Retinal pigment epithelial cell (primary cell): ENCODE data around the gene ADAMTS8.

ENCODE experiments used
- DNase-seq: peaks from one replicate; pipeline ENCODE4 v3.0.0-alpha.2; 2010; ENCODE audit warnings: low read depth
- H3K4me3 ChIP-seq: 2 replicates; pipeline ENCODE4 v1.5.1; 2011; ENCODE audit warnings: mild to moderate bottlenecking, low read length, control low read depth, moderate library complexity
- TF ChIP-seq, protein P1 (sequence below): conservative IDR thresholded peaks from 2 replicates; pipeline ENCODE4 v1.5.1; 2011; ENCODE audit warnings: low read depth, low read length, control low read depth, inconsistent platforms

Gene ADAMTS8

DNA sequence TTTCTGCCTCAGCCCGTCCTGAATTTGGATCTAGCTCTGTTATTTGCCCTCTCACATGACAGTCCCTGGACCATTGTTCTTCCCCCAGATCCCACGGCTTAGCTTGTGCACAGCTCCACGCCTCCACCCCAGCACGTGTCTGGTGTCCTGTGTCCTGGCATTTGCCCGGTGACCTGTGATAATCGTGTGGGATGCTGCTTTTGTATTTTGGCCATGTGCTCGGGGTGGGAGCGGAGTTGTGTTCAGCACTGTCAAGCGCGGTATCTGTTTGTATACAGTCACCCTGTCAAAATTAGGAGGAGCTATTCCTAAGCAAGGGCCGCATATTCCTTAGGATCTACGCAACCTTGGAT, 11.9 kb downstream of the ADAMTS8 start:
- H3K4me3 ChIP-seq, result no peak overlapping the region
- DNase-seq, result no peak
- TF ChIP-seq, protein P1, sequence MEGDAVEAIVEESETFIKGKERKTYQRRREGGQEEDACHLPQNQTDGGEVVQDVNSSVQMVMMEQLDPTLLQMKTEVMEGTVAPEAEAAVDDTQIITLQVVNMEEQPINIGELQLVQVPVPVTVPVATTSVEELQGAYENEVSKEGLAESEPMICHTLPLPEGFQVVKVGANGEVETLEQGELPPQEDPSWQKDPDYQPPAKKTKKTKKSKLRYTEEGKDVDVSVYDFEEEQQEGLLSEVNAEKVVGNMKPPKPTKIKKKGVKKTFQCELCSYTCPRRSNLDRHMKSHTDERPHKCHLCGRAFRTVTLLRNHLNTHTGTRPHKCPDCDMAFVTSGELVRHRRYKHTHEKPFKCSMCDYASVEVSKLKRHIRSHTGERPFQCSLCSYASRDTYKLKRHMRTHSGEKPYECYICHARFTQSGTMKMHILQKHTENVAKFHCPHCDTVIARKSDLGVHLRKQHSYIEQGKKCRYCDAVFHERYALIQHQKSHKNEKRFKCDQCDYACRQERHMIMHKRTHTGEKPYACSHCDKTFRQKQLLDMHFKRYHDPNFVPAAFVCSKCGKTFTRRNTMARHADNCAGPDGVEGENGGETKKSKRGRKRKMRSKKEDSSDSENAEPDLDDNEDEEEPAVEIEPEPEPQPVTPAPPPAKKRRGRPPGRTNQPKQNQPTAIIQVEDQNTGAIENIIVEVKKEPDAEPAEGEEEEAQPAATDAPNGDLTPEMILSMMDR, result no peak

DNA sequence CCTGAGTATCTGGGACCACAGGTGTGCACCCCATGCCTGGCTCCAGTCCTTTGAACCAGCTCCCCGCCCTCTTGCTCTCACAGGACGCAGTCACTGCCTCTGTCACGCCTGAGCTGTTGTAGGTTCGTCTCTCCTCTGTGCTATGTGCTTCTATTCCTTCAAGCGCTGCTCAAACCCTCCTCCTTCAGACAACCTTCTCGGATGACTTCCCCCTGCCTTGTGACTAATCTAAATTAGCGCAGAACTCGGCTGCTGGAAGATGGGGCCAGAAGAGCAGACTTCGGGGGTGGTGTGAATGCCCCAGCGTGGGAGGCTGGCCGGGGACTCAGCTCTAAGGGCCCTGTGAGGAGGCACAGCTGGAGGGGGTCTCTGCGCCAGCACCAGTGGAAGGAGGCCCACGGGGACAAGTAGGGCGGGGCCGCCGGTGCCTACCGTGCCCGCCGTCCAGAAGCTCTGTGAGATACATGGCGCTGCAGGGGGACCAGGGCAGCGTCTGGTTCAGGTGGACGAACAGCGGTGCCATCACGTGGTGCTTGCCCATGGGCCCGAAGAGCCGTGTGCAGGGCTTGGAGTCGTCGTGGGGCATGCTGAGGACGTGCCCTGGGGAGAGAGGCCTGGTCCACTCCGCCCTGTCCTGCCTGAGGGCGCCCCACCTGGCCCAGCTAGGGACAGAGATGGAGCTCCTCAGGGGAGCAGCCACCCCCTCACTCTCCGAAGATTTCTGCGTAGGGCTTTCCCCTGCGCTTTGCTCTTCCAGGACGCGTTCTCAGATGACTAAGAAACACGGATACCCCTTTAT, 12.5 kb downstream of the ADAMTS8 start:
- no peak for DNase-seq
- no peak overlapping the region for H3K4me3 ChIP-seq
- TF ChIP-seq, protein P1, result no peak

DNA sequence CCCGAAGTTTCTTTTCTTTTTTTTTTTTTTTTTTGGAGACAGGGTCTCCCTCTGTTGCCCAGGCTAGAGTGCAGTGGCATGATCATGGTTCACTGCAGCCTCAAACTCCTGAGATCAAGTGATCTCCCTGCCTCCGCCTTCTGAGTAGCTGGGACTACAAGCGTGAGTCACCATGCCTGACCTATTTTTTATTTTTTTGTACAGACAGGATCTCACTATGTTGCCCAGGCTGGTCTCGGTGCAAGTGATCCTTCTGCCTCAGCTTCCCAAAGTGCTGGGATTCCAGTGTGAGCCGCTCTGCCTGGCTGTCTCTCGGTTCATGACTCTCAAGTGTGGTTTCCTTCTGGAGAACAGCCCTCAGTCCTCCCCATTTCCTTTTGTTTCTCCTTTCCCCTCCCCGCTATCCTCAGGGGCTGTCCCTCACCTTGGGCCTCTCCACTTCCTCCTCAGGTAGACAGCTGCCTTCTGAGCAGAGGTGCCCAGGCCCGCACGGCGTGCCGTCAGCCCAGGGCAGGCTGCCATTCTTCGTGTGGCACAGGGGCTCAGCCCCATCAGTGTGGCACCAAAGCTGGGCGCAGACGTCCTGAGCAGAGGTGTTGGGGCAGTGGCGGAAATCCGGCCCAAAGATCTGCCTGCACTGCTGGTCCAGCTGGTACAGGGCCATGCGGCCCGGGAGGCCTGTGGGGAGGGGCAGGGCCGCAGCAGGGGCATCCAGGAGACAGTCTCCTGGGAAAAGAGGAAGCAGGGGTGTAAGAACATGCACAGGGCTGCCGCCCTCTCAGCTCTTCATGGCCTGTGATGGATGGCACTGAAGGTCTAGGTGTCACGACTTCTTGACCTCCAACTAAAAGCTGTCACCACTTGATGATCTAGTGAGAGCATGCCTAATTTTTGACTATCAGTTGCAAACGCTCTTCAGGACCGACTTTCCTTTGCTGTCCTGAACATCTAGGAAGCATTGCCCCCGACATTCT, 14.0 kb downstream of the ADAMTS8 start:
- H3K4me3 ChIP-seq, result no peak overlapping the region

DNA sequence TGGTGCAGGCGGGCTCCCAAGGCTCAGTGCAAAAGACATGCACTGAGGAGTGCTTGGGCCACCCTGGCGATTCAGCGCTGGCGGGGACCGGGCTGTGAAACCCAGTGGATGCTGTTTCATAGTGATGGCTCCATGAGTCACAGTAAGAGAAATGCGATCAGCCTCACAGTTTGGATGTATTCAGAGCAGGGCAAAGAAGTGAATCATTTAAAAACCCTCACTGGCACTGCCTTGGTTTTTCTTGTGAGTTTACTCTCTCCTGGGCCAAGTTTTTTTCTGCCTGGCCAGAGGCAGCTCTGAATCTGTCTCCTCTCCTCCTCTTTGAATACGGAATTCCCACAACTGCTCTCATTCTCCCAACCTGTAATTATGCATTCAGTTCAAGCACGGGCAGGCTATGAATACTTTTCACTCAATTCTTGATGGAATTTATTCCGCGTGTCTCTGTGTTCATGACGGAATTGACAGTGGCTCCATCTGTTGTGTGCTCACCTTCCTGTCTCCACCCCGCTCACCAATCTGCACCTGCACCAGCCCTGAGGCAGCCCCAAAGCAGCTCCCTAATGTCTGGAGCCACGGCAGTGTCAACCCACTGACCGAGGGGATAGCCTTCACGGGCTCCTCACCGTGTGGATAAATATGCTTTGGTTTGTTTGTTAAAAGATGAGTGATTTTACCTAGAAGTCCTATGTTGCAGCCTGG, 14.9 kb downstream of the ADAMTS8 start:
- TF ChIP-seq, protein P1, result no peak
- no peak overlapping the region for H3K4me3 ChIP-seq
- peak; percentile 33 for DNase-seq

More for the DNA sequence above, 14.0 kb downstream of the ADAMTS8 start:
- TF ChIP-seq, protein P1, result no peak
- no peak for DNase-seq

DNA sequence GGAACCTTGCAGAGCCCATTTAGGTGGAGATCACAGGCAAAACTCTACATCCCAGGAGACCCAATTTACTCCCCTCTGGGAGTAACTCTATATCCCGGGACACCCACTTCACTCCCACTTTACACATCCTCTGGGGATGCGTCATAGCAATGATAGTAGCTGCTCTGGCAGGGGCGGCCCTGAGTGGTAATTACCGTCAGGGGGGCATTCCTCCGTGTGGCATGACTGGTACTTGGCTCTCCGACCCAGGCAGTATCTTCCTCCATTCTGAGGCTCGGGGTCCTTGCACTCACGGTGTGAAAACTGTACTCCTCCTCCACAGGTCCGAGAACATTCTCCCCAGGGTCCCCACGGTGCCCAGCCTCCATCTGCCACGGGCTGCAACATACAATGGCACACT, 17.2 kb downstream of the ADAMTS8 start:
- TF ChIP-seq, protein P1, result no peak
- H3K4me3 ChIP-seq, result no peak overlapping the region
- no peak for DNase-seq

DNA sequence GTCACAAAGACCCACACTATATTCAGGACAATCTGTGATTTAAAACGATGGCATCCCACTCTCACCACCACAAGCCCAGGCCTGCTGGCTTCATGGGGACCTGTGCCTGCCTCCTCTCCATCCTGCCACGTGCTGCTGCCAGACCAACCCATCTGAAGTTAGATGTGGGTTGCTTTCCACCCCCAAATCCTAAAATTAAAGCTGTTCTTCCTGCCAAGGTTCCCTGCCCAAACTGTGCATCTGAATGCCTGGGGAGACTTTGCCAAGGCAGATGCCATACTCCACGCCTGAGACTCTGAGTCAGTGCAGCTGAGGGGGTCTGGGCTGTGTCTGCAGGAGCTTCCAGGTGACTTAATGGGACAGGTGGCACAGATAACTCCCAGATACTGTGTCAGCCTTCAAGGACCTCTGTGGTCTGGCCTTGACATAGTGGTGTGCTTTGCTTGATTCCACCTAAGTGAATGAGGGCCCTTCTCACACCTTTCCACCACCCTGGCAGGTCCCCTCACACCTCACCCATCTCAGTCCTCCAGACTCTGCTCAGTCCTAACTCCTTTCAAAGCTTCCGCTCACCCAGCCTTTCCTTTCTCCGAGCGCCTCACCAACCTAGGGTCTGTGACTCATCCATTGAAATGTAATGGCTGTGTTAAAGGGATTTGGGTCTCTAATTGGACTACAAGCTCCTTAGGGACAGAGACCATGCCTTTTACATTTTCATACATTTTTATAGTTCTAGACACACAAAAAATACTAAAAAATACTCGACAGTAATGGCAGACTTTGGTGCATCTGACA, 18.6 kb downstream of the ADAMTS8 start:
- no peak overlapping the region for H3K4me3 ChIP-seq
- TF ChIP-seq, protein P1, result no peak
- DNase-seq, result no peak
